ENCODE data around the gene CENPW. TPM values are rescaled to one million over a fixed set of nuclear protein-coding genes. Genes with fewer than 3 reads are reported as not detected.

Gene CENPW
- total RNA-seq, 1 experiment from 2014 or later, result 54.5 TPM

- intact Hi-C loops (cut with micrococcal nuclease; ENCODE audit: unreplicated experiment), result no loop called here
- TF ChIP-seq, protein P1, sequence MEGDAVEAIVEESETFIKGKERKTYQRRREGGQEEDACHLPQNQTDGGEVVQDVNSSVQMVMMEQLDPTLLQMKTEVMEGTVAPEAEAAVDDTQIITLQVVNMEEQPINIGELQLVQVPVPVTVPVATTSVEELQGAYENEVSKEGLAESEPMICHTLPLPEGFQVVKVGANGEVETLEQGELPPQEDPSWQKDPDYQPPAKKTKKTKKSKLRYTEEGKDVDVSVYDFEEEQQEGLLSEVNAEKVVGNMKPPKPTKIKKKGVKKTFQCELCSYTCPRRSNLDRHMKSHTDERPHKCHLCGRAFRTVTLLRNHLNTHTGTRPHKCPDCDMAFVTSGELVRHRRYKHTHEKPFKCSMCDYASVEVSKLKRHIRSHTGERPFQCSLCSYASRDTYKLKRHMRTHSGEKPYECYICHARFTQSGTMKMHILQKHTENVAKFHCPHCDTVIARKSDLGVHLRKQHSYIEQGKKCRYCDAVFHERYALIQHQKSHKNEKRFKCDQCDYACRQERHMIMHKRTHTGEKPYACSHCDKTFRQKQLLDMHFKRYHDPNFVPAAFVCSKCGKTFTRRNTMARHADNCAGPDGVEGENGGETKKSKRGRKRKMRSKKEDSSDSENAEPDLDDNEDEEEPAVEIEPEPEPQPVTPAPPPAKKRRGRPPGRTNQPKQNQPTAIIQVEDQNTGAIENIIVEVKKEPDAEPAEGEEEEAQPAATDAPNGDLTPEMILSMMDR (conservative IDR thresholded peaks at IDR 0.05), result no peak
- TF ChIP-seq EZH2 (IDR thresholded peaks at IDR 0.05; ENCODE audit: low read depth), result no peak
- no peak overlapping the region for H3K27ac ChIP-seq
- H3K79me2 ChIP-seq (ENCODE audit: low read depth), result no peaks in the 10 kb centered on the region
- H3K4me1 ChIP-seq (replicated peaks; ENCODE audit: insufficient read depth), result no peaks in the 10 kb centered on the region
- no peaks in the 10 kb centered on the region for H3K9me2 ChIP-seq (ENCODE audit: insufficient read depth)
- H3K9me3 ChIP-seq (ENCODE audit: insufficient read depth, low read depth), result no peaks in the 10 kb centered on the region
- no peak overlapping the region for H3K4me3 ChIP-seq
- no peak overlapping the region for H2AFZ ChIP-seq
- ChIA-PET CTCF (no interaction called here), POLR2A (ENCODE audit: unreplicated experiment) (no interaction called here)
- H4K20me1 ChIP-seq (ENCODE audit: insufficient read depth), result no peaks in the 10 kb centered on the region
- no peaks in the 10 kb centered on the region for H3K27me3 ChIP-seq (ENCODE audit: insufficient read depth, low read depth)
- DNase-seq, result no peak
- no TSS peak for BruUV-seq (replicated peaks)
- H3K4me2 ChIP-seq, result no peak overlapping the region
- no peaks in the 10 kb centered on the region for H3K36me3 ChIP-seq (ENCODE audit: low read depth)
- H3F3A ChIP-seq (ENCODE audit: insufficient read depth, low read depth), result no peaks in the 10 kb centered on the region
Measured at GRCh38 chr6:126307849-126308248, 32.1 kb upstream of the CENPW start.

GRCh38 chr6:126308362-126308761 is 31.6 kb upstream of the CENPW start:
- Histone ChIP-seq H3K4me2 (no peak overlapping the region), H2AFZ (no peak overlapping the region), H4K20me1 (ENCODE audit: insufficient read depth) (no peaks in the 10 kb centered on the region), H3K27ac (no peak overlapping the region), H3K4me3 (no peak overlapping the region), H3K27me3 (ENCODE audit: insufficient read depth, low read depth) (no peaks in the 10 kb centered on the region), H3K9me2 (ENCODE audit: insufficient read depth) (no peaks in the 10 kb centered on the region), H3K4me1 (replicated peaks; ENCODE audit: insufficient read depth) (no peaks in the 10 kb centered on the region), H3K9me3 (ENCODE audit: insufficient read depth, low read depth) (no peaks in the 10 kb centered on the region), H3K36me3 (ENCODE audit: low read depth) (no peaks in the 10 kb centered on the region), H3F3A (ENCODE audit: insufficient read depth, low read depth) (no peaks in the 10 kb centered on the region), H3K79me2 (ENCODE audit: low read depth) (no peaks in the 10 kb centered on the region)
- intact Hi-C loops (cut with micrococcal nuclease; ENCODE audit: unreplicated experiment), result no loop called here
- no TSS peak for BruUV-seq (replicated peaks)
- TF ChIP-seq, protein P1 (conservative IDR thresholded peaks at IDR 0.05), result no peak
- TF ChIP-seq EZH2 (IDR thresholded peaks at IDR 0.05; ENCODE audit: low read depth), result no peak
- DNase-seq, result no peak
- ChIA-PET CTCF (no interaction called here), POLR2A (ENCODE audit: unreplicated experiment) (no interaction called here)

GRCh38 chr6:126312013-126312665 is 27.8 kb upstream of the CENPW start:
- Histone ChIP-seq H3K4me3 (no peak overlapping the region), H3K4me2 (no peak overlapping the region), H4K20me1 (ENCODE audit: insufficient read depth) (no peaks in the 10 kb centered on the region), H3K4me1 (replicated peaks; ENCODE audit: insufficient read depth) (no peaks in the 10 kb centered on the region), H3K27ac (no peak overlapping the region), H3K79me2 (ENCODE audit: low read depth) (no peaks in the 10 kb centered on the region), H3K27me3 (ENCODE audit: insufficient read depth, low read depth) (no peaks in the 10 kb centered on the region), H3K9me3 (ENCODE audit: insufficient read depth, low read depth) (no peaks in the 10 kb centered on the region), H3F3A (ENCODE audit: insufficient read depth, low read depth) (no peaks in the 10 kb centered on the region), H3K36me3 (ENCODE audit: low read depth) (no peaks in the 10 kb centered on the region), H3K9me2 (ENCODE audit: insufficient read depth) (no peaks in the 10 kb centered on the region; the same call in 1 of the 2 replicates), H2AFZ (no peak overlapping the region)
- no TSS peak for BruUV-seq (replicated peaks)
- intact Hi-C loops (cut with micrococcal nuclease; ENCODE audit: unreplicated experiment), result no loop called here
- DNase-seq, result no peak
- CTCF ChIA-PET, result no interaction called here
- POLR2A ChIA-PET (ENCODE audit: unreplicated experiment), result no interaction called here
- no peak for TF ChIP-seq EZH2 (IDR thresholded peaks at IDR 0.05; ENCODE audit: low read depth)
- TF ChIP-seq, protein P1 (conservative IDR thresholded peaks at IDR 0.05), result 0 out of 2 replicates have a peak, but pooled peaks have one; percentile 20

All from PC-9 (cell line).